SKM-1 (cell line): ENCODE results near the gene NPTX1.

Experiments
- DNase-seq: peaks from one replicate; lab custom pipeline; 2025; ENCODE audit not compliant: unreplicated experiment; lab: John Stamatoyannopoulos, UW

The NPTX1 gene

DNA sequence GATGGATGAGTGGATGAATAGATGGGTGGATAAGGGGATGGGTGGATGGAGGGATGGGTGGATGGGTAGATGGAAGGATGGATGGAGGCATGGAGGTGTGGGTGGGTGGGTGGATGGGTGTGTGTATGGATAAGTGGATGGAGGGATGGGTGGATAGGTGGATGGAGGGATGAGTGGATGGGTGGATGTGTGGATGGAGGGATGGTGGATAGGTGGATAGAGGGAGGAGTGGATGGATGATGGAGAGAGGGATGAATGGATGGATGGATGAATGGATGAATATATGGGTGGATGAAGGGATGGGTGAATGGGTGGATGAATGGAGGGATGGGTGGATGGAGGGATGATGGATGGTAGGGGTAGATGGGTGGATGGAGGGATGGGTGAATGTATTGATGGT, 27.5 kb upstream of the NPTX1 start:
- DNase-seq, result no peak

GRCh38 chr17:80503031-80503430, 26.6 kb upstream of the NPTX1 start:
- no peak for DNase-seq

DNA sequence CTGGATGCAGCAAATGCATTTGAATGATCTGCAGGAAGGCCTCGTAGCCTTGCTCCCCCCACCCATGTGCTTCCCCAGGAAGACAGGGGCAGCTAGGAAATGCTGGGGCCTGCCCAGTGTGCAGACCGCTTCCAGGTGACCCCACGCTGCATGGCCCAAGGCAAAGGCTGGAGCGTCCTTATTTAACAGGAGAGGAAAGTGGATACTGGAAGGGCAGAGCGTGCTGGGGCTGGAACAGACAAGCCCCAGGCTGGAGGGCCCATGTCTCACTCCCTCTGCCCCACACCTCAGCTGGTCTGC, 26.1 kb upstream of the NPTX1 start:
- no peak for DNase-seq

GRCh38 chr17:80501741-80502577, 25.6 kb upstream of the NPTX1 start:
- no peak for DNase-seq

GRCh38 chr17:80499961-80500665, 23.7 kb upstream of the NPTX1 start:
- no peak for DNase-seq

DNA sequence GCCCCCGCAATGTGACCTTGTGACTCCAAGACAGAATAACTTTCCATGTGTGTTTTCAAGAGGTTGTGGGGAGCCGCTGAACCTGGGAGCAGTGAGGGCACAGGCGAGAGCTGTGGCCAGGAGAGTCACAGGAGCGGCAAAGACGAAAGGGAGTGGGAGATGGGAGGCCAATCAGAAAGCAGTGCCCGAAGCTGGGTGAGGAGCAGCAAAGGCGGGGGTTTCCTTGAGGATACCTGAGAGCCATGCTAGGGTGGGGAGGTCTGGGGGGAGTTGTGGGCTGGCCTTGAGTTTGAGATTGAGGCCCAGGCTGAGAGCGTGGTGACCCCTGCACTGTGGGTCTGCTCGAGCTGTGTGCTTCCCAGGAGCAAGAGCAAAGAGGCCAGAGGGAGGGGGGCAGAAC, 23.2 kb upstream of the NPTX1 start:
- no peak for DNase-seq

DNA sequence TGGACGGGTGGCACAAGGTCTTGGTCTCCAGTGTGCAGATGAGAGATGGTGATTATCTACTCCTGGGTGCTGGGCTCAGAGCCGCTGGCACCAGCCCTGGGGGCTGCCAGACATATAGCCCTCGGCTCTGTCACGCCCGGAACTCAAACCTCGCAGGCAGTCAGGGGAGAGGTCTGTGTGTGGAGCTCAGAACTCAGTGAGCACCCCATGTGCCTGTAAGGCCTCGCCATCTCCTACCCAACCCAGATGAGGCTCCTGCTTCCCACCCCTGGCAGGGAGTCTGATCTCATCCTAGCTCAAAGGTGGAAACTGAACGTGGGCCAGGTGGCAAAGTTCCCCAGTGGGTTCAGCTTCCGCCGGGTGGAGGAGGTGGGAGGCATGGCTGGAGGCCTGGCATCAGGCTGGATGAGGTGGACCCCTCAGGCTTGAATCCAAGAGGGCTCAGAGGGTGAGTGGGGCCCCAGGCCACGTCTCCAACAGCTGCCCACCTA, 22.6 kb upstream of the NPTX1 start:
- DNase-seq, result no peak

DNA sequence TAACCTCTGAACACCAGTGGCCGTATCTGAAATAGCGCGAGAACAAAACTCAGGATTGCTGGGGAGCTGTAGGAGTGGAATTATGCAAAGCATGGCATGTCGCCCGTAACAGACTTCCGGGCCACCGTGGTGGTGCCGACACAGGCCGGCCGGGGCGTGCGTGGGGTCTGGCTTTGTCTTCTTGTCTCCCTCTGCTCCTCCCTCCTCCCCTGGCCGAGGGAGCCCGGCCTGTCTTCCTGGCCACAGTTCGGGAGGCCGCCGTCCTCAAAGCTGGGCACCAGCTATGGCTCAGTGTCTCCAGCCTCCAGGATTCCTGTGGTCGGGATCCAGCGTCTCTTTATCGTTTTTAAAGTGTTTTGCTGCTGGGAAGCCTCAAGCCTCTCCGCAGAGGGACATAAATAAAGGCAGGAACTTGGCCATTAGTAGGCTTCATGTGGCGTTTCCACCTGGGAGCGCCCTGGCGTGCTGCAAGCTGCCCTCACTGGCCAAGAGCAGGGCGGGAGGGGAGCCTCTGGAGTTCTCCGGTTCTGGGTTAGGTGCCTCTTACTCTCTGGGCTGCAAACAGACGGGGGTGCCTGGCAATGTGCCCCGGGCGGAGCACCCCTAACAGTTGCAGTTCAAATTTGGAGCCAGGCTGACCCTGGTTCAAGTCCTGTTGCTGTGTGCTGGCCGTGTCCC, 22.0 kb upstream of the NPTX1 start:
- DNase-seq, result no peak

GRCh38 chr17:80497726-80498241, 21.4 kb upstream of the NPTX1 start:
- no peak for DNase-seq

- no peak for DNase-seq
Observed at GRCh38 chr17:80494547-80494946, 18.1 kb upstream of the NPTX1 start.

DNA sequence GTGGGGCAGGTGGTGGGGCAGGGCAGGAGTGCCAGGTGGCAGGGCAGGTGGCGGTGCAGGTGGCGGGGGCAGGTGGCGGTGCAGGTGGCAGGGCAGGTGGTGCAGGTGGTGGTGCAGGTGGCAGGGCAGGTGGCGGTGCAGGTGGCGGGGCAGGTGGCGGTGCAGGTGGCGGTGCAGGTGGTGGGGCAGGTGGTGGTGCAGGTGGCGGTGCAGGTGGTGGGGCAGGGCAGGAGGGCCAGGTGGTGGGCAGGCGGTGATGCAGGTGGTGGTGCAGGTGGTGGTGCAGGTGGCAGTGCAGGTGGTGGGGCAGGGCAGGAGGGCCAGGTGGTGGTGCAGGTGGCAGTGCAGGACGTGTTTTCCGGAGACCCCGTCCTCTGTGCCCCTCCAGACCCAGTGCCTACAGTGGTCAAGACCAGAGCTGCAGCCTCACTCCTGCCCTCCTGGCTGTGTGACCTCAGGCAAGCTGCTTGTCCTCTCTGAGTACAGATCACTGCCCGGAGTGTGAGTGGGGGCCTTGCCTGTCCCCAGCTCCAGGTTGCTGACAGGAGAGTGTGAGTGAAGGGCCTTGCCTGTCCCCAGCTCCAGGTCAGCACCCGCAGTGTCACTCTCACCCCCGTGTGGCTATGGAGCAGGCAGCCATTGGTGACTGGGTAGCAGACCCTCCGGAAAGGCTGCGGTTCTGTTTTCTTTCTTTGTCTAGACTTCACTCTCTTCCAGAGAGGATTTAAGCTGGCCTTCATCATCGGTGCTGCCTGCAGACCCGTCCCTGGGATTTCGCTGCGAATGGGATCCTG, 16.1 kb upstream of the NPTX1 start:
- DNase-seq, result no peak

- DNase-seq, result no peak
Observed at GRCh38 chr17:80491478-80492342, 15.3 kb upstream of the NPTX1 start.

GRCh38 chr17:80487511-80487910, 11.1 kb upstream of the NPTX1 start:
- no peak for DNase-seq

DNA sequence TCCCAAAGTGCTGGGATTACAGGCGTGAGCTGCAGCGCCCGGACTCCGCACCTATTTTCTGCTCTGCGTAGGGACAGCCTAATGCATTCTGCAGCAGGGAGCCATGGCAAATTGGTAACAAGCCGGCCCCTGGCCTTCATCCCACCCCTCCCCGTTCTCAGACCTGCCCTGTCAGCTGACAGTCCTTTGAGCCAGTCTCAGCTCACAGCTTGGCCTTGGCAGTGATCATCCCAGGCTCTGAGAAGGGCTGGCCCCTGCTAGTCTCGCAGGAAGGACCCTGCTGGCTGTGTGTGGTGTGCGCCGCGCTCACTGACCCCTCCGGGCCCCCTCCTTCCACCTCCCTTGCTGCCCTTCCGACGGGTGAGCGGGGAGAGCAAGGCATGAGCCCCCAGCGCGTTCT, 10.3 kb upstream of the NPTX1 start:
- no peak for DNase-seq

DNA sequence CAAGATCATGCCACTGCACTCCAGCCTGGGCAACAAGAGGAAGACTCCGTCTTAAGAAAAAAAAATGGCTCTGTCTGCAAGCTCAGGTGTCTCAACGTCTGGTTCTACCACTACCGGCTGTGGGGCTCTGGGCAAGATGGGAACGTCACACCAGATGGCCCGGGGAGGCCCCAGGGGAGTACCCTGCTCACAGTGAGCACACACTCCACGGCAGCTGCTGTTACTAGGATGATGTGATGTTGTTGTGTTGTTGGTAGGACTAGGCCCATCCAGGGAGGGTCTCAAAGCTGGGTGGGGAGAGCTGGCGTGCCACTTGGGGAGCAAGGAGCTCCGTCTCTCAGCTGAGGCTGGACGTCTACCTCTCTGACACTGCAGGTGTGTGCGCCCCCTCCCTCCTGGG, 9.4 kb upstream of the NPTX1 start:
- DNase-seq, result no peak

DNA sequence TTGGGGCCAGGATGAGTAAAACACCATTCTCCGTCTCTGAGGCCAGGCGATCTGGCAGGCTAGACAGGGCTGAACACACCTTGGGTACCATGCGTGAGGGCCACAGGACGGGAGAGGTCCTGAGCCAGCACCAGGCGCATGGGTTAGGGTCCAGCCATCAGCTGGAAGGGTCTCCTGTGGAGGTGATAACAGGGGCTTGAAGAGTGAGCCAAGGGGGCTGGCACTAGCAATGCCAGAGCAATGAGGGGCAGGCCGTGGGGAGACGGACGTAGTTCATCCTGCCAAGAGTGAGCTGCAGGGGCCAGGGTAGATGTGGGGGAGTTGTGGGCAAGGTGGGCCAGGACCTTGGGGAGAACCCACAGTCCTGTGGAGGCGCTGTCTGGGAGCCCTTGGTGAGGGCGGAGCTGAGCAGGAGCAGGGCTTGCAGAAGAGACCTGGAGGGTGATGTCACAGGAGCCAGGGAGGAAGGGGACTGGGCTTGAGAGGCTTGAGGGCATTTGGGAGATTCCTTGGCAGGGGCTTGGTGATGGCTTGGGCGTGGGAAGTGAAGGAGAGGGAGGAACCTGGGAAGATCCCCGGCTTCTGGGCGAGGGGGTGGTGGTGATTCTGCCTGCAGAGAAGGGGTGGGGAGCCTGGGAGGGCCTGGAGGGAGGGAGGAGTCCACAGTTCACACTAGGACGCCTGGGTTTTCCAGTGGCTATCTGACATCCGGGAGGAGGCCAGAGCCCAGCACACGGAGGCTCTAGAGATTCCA, 6.3 kb upstream of the NPTX1 start:
- no peak for DNase-seq

DNA sequence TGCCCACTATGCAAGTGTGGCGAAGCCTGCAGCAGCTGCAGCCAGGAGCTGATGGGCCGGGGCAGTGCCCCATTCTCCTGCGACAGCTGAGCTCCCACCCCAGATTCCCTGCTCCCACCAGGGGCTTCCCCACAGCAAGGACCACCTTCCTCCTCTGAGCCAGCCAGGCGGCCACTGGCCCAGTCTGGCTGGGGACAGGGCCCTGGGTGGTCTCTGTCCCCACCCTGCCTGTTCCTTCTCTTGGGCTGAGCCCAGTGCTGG, 5.6 kb upstream of the NPTX1 start:
- DNase-seq, result no peak

DNA sequence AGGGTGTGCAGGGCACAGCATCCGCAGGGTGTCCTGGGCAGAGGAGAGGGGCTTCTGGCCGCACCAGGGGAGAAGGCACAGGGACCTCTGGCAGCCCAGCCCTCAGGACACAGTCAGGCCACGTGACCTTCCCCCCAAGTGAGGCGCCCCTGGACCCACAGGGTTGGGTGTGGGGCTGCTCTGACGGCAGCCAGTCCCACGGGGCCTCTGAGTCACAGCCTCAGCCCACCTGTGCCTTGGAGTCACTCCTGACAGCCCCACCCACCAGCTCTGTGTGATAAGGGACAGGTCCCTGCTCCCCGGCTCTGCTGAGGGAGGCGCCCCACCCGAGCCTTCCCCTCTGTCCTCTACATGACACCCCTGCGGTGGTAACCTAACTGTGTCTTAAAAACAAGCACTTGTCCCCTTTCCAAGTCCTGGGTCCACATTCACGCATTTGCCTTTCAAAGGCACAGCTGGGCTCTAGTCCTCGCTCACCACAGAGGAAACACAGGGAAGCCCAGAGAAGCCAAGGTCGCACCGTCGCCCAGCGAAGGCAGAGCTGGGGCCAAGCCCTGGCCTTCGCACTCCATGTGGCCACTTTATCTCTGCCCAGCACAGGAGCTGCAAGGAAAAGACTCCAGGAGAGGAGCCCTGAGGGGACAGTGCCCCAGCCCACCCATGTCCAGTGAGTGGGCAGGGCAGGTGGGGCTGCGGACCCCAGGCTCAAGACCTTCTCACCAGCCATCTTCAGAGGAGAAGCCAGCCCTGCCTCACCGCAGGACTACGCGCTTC, 5.1 kb upstream of the NPTX1 start:
- DNase-seq, result no peak

- no peak for DNase-seq
Observed at GRCh38 chr17:80480248-80480647, 3.8 kb upstream of the NPTX1 start.
